ENCODE measurements around the gene ARHGAP10. TPM values are rescaled to one million over a fixed set of nuclear protein-coding genes. Genes with fewer than 3 reads are reported as not detected.

The ARHGAP10 gene
- total RNA-seq, 2 experiments from 2014 or later = 0.11 TPM; not detected in 1

GRCh38 chr4:147709999-147710398 lies 21.9 kb upstream of the ARHGAP10 start:
- no peak for DNase-seq (ENCODE audit: low spot score)
- no peaks in the 10 kb centered on the region for H3K36me3 ChIP-seq (ENCODE audit: insufficient read depth, low read length)
- no peaks in the 10 kb centered on the region for H4K20me1 ChIP-seq (ENCODE audit: insufficient read depth, low read length)
- no peaks in the 10 kb centered on the region for H3K79me2 ChIP-seq (ENCODE audit: insufficient read depth, low read depth, low read length)
- no peak overlapping the region for H2AFZ ChIP-seq (ENCODE audit: low read length)
- POLR2A ChIA-PET = interaction anchor here (0.6 kb wide), 1 partner anchor 939 kb away, joined by 5 read pairs; no protein-coding TSS in a partner anchor
- TF ChIP-seq EZH2phosphoT487 (IDR thresholded peaks at IDR 0.05; ENCODE audit: borderline replicate concordance, low read depth, low read length) = no peak
- no peak for TF ChIP-seq CTCF (conservative IDR thresholded peaks at IDR 0.05; ENCODE audit: low read length)
- no peak overlapping the region for H3K4me2 ChIP-seq (ENCODE audit: low read length)
- no peak overlapping the region for H3K4me3 ChIP-seq (ENCODE audit: low read depth, low read length, poor library complexity, severe bottlenecking)
- no peaks in the 10 kb centered on the region for H3K9me3 ChIP-seq (ENCODE audit: low read length)
- no peaks in the 10 kb centered on the region for H3K4me1 ChIP-seq (ENCODE audit: insufficient read depth, low read length, poor library complexity, severe bottlenecking)
- BruUV-seq (replicated peaks) = no TSS peak
- H3K27ac ChIP-seq (ENCODE audit: low read depth, low read length, poor library complexity, severe bottlenecking) = no peak overlapping the region
- intact Hi-C loops (cut with micrococcal nuclease; ENCODE audit: unreplicated experiment) = loop anchor here (1.0 kb wide), 1 partner anchor 7 kb away; no protein-coding TSS in a partner anchor
- no peaks in the 10 kb centered on the region for H3K9me2 ChIP-seq (ENCODE audit: insufficient read depth, low read length)
- CTCF ChIA-PET (ENCODE audit: unreplicated experiment) = interaction anchor here (2.7 kb wide), 1 partner anchor 157 kb away, joined by 7 read pairs; no protein-coding TSS in a partner anchor

- Histone ChIP-seq H3K36me3 (ENCODE audit: insufficient read depth, low read length) (no peaks in the 10 kb centered on the region), H3K4me1 (ENCODE audit: insufficient read depth, low read length, poor library complexity, severe bottlenecking) (no peaks in the 10 kb centered on the region), H2AFZ (ENCODE audit: low read length) (no peak overlapping the region), H3K27ac (ENCODE audit: low read depth, low read length, poor library complexity, severe bottlenecking) (no peak overlapping the region), H3K4me3 (ENCODE audit: low read depth, low read length, poor library complexity, severe bottlenecking) (no peak overlapping the region), H4K20me1 (ENCODE audit: insufficient read depth, low read length) (no peaks in the 10 kb centered on the region), H3K4me2 (ENCODE audit: low read length) (no peak overlapping the region), H3K79me2 (ENCODE audit: insufficient read depth, low read depth, low read length) (no peaks in the 10 kb centered on the region), H3K9me3 (ENCODE audit: low read length) (no peaks in the 10 kb centered on the region), H3K9me2 (ENCODE audit: insufficient read depth, low read length) (no peaks in the 10 kb centered on the region)
- intact Hi-C loops (cut with micrococcal nuclease; ENCODE audit: unreplicated experiment) = no loop called here
- ChIA-PET POLR2A (no interaction called here), CTCF (ENCODE audit: unreplicated experiment) (no interaction called here)
- no TSS peak for BruUV-seq (replicated peaks)
- TF ChIP-seq CTCF (conservative IDR thresholded peaks at IDR 0.05; ENCODE audit: low read length) (no peak), EZH2phosphoT487 (IDR thresholded peaks at IDR 0.05; ENCODE audit: borderline replicate concordance, low read depth, low read length) (no peak)
- no peak for DNase-seq (ENCODE audit: low spot score)
Observed at GRCh38 chr4:147714575-147715401, 17.1 kb upstream of the ARHGAP10 start.

- Histone ChIP-seq H3K4me1 (ENCODE audit: insufficient read depth, low read length, poor library complexity, severe bottlenecking) (no peaks in the 10 kb centered on the region), H3K4me2 (ENCODE audit: low read length) (no peak overlapping the region), H3K9me2 (ENCODE audit: insufficient read depth, low read length) (no peaks in the 10 kb centered on the region), H3K4me3 (ENCODE audit: low read depth, low read length, poor library complexity, severe bottlenecking) (no peak overlapping the region), H3K36me3 (ENCODE audit: insufficient read depth, low read length) (no peaks in the 10 kb centered on the region), H3K79me2 (ENCODE audit: insufficient read depth, low read depth, low read length) (no peaks in the 10 kb centered on the region), H3K9me3 (ENCODE audit: low read length) (no peaks in the 10 kb centered on the region), H4K20me1 (ENCODE audit: insufficient read depth, low read length) (no peaks in the 10 kb centered on the region), H3K27ac (ENCODE audit: low read depth, low read length, poor library complexity, severe bottlenecking) (no peak overlapping the region), H2AFZ (ENCODE audit: low read length) (no peak overlapping the region)
- no peak for DNase-seq (ENCODE audit: low spot score)
- intact Hi-C loops (cut with micrococcal nuclease; ENCODE audit: unreplicated experiment) = loop anchor here (1.0 kb wide), 1 partner anchor 9 kb away; no protein-coding TSS in a partner anchor
- TF ChIP-seq EZH2phosphoT487 (IDR thresholded peaks at IDR 0.05; ENCODE audit: borderline replicate concordance, low read depth, low read length) (no peak), CTCF (conservative IDR thresholded peaks at IDR 0.05; ENCODE audit: low read length) (no peak)
- no TSS peak for BruUV-seq (replicated peaks)
- POLR2A ChIA-PET = no interaction called here
- CTCF ChIA-PET (ENCODE audit: unreplicated experiment) = no interaction called here
Observed at GRCh38 chr4:147717878-147718277, 14.0 kb upstream of the ARHGAP10 start.
